Left ventricle myocardium superior (tissue), 1 donor: Measurements from ENCODE around the gene GSAP. TPM values are rescaled to one million over a fixed set of nuclear protein-coding genes. Genes with fewer than 3 reads are reported as not detected.
"Not testable (repeated sequence)": the region's sequence is repeated elsewhere in the genome, so short reads cannot be mapped to it uniquely, and the experiment has no call there.

Source experiments
- ATAC-seq: fragments of 200-7000 bp; cut with Tn5 transposase; one replicate; pipeline ENCODE4 v1.9.1; 2020; ENCODE audit warnings: mild to moderate bottlenecking, moderate library complexity
- DNase-seq: peaks from one replicate; pipeline ENCODE4 v3.0.0-alpha.2; 2020
- intact Hi-C: fragments of 100-400 bp; cut with micrococcal nuclease; formaldehyde crosslinking; loops from one replicate; pipeline ENCODE4 v1.11.0; 2022
- long read RNA-seq: library from polyadenylated mRNA; unstranded; transcript quantifications from one replicate; pipeline ENCODE4 v2.0.0, GENCODE V29; 2021
- total RNA-seq: library from RNA; stranded (reverse); fragmentation: NEBNext Ultra II Directional; extraction: Animal tissue kit (Norgen Biotek cat#: 25700); gene quantifications from one replicate; pipeline ENCODE4 v1.2.1, GENCODE V29; 2021
- donor health status: DM: no; HTN: yes; CAD: no; lungs with severe emphysema.

The GSAP gene, protein sequence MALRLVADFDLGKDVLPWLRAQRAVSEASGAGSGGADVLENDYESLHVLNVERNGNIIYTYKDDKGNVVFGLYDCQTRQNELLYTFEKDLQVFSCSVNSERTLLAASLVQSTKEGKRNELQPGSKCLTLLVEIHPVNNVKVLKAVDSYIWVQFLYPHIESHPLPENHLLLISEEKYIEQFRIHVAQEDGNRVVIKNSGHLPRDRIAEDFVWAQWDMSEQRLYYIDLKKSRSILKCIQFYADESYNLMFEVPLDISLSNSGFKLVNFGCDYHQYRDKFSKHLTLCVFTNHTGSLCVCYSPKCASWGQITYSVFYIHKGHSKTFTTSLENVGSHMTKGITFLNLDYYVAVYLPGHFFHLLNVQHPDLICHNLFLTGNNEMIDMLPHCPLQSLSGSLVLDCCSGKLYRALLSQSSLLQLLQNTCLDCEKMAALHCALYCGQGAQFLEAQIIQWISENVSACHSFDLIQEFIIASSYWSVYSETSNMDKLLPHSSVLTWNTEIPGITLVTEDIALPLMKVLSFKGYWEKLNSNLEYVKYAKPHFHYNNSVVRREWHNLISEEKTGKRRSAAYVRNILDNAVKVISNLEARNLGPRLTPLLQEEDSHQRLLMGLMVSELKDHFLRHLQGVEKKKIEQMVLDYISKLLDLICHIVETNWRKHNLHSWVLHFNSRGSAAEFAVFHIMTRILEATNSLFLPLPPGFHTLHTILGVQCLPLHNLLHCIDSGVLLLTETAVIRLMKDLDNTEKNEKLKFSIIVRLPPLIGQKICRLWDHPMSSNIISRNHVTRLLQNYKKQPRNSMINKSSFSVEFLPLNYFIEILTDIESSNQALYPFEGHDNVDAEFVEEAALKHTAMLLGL
- 7.8 TPM for total RNA-seq
- long read RNA-seq, transcript GSAP-201 (31 exons, 3,251 nt) = major isoform, 5 of 18 reads
- long read RNA-seq, partial matches to known transcripts = 8 of 18 reads
- long read RNA-seq, other reads (novel, unspliced or antisense) = 5 of 18 reads

DNA sequence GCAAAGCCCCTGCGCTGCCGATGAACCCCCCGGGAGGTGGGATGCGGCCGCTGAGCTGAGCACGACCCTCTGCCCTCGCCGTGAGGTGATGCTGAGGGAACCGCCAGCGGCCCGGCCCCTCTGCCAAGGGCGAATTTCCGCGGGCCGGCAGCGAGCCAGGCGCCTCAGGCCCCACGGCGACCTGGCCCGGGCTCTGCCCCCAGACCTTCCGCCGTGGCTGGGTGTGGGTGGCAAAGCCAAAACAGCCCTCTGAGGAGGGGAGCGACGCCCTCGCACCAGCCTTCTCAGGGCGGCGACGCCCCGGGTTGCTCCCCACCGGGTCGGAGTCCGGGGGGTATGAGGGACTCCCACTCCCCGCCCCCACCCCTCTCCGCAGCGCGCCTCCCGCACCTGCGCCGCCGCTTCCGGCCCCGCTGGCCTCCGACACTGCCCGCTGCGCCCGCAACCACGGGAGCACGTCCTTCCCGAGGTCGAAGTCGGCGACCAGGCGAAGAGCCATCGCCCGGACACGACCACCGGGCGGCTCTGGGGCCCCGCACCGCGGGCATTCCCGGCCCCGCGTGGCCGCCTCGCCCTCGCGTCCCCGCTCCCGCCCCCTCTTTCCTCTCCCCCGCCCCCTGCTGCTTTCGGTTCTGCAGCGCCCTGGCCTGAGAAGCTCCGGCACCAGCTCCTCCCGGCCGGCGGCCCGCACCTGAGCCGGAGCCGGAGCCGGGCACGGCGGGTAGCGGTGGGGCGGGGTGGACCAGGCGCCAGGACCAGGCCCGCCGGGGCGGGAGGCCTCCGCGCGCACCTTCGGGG is at the start of gene GSAP:
GSAP (minus strand) TSS at position 527 of the 798 bp plus-strand sequence; CDS start at position 499, 28 bp downstream.
- intact Hi-C loops = no loop called here
- ATAC-seq (peak; percentile 92), DNase-seq (peak; percentile 83)

DNA sequence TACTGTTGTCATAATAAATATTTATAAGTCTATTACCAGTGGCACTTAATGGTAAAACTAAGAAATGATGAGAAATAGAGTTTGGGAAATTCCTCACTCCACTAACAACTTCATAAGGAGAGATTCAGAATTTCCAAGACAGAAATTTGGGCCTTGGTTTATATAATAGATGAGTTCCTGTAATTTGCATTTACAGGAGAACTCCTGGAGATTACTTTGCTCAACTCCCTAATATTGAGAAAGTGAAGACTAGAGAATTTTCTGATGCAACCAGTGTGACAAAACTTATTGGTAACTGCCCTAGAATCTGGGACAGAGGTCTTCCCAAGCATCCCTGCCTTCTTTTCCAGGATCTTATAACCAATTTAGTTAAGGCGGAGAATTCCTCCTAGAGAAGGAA is 49.1 kb upstream of the GSAP start:
- no peak for ATAC-seq
- intact Hi-C loops = no loop called here

DNA sequence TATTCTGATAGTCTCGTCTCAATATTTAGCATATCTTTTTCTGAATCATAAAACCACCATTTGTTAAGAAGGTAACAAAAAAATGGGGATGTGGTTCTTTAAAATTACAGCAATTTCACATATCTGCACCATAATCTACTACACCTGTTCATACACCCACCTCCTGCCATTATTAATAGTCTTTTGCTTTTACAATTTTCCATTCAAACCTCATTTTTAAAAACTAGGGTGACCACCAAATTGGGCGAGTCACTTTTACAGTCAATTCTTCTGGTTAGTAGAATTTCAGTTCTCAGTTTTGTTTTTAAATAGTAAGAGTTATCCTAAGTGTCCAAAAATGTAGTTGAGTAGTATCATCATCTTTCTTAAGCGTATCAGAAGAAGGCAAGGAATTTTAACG is 48.4 kb upstream of the GSAP start:
- ATAC-seq (no peak), DNase-seq (no peak)
- intact Hi-C loops = no loop called here

More for the DNA sequence above, 49.1 kb upstream of the GSAP start:
- DNase-seq = no peak

DNA sequence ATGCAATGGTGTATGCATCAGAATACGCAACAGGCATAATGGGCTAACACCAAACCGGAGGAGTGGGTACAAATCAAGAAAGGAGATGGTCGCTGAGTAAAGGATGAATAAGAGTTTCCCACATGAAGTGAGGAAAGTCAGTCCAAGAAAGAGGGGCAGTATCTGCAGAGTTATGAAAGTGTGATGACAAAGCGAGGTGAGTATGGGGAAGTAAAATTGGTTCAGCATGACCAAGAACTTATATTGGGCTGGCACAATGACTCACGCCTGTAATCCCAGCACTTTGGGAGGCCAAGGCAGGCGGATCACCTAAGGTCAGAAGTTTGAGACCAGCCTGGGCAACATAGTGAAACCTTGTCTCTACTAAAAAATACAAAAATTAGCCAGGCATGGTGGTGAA is 47.5 kb upstream of the GSAP start:
- ATAC-seq, intact Hi-C loops, DNase-seq: not testable (repeated sequence)

DNA sequence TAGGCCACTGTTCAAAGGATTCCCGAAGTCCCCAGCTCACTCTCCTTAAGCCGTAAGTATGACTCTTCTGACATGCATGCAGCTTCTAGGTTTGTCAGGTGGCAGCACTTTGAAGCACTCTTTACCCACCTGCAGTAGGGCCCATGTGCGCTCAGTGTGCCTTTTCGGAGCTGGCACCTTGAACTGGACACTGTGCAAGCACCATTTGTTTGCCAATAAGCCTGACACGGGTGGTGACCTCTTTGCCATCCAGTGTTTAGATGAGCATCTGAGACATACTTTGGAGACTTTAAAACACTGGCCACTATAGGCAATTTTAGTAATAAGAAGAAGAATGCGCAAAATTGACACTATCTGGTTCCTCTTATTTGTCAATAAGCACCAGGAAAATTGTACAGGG is 45.7 kb upstream of the GSAP start:
- no peak for ATAC-seq
- intact Hi-C loops = no loop called here

DNA sequence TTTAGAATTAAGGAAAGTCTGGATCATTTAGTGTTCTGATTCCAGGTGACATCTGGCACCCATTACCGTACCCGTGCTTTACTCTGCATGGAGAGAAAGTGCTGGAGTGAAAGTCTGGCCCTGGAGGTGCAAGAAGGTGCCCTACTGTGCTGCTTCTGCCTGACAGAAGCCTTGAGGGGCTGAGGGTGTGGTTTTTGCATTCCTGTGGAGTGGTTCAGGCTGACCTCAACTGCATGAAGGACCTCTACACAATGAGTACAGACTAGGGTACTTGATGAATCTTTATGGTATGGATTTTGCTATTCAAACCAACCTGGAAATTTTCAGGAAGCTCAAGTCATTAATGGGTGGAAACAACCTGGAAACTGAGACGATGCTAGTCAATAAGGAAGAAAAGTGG is 45.1 kb upstream of the GSAP start:
- DNase-seq (no peak), ATAC-seq (no peak)
- intact Hi-C loops = no loop called here

More for the DNA sequence above, 45.7 kb upstream of the GSAP start:
- no peak for DNase-seq

DNA sequence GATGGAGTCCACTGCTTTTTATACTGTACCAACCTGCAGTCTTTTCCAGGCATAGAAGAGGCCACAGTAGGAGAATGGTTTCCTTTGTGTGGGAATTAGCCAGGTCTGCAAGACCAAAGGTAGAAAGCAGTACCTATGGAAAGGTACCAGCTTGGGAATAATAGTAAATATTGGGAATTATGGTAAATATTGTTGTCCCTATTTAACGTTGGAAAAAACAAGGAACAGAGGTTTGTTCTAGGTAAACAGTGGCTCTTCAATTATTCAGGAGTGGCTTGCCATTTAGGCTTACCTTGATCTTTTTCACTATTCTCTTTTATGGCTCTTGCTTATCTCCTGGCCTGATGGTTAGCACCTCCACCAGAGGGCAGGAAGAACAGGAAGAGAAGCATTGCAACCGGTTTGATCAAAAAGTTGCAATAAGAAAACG is 43.9 kb upstream of the GSAP start:
- DNase-seq (no peak), ATAC-seq (no peak)

DNA sequence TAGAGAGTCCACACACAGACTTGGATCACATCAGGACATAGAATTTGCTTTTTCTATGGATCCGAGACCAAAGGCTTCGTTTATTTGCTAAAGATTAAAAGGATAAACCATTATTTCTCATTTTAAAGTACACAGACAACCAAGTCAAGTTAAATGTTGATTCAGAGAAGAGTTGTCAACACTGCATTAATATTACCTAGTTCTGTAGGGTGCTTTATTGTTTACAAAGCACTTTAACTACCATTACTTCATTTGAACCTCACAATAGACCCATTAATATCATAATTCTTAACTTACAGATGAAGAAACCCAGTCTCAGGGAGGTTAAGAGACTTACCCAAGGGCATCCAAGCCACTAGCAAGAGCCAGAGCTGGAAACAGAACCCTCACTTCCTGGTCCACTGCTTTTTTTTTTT is 43.2 kb upstream of the GSAP start:
- DNase-seq = no peak
- intact Hi-C loops = no loop called here
- ATAC-seq = no peak

More for the DNA sequence above, 43.9 kb upstream of the GSAP start:
- intact Hi-C loops = no loop called here

DNA sequence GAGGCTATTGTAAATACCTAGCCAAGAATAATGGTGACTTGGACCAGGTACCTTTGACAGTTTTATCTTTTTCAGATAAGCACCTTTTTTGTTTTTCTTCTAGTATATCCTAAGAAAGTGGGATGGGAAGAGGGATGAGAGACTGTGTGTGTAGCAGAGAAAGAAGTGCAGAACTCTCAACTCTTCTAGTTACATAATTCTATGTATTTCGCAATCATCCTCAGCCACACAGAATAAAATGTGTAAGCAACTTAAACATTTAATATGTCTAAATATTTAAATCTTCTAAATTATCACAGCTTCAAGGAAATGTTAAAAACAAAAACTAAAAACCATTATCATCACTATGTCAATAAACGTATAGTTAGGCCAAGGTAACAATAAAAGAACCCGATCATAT is 42.6 kb upstream of the GSAP start:
- DNase-seq (no peak), ATAC-seq (no peak)
- intact Hi-C loops = no loop called here

DNA sequence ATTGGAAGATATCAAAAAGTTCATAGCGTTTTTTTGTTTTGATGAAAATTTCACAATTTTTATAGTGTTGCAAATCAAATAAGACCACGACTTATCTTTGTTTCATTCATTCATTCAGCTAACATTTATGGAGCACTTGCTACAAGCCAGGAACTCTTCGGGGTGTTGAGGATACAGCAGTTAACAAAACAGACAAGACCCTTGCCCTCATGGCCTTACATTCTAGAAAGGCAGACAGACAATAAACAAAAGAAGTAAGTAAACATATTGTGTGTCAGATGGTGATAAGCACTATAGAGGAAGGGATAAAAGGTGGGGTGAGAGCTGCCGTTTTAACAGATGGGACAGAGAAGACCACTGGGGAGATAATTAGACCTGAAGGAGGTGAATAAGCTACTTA is 41.6 kb upstream of the GSAP start:
- intact Hi-C loops = no loop called here
- no peak for DNase-seq
- no peak for ATAC-seq

DNA sequence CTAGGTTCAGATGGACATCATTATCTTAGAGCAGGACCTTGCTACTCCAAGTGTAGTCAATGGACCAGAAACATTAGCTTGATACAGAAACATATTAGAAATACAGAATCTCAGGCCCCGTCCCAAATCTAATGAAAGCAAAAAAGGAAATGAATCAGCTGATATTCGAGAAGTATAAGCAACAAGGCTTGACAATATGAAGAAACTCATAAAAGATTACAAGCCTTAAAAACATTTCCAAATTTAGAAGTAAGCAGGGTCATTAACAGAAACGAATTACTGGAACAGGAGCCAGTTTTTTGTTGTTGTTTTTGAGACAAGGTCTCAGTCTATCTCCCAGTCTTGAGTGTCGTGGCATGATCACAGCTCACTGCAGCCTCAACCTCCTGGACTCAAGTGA is 40.5 kb upstream of the GSAP start:
- intact Hi-C loops = no loop called here
- DNase-seq = no peak
- ATAC-seq = no peak

DNA sequence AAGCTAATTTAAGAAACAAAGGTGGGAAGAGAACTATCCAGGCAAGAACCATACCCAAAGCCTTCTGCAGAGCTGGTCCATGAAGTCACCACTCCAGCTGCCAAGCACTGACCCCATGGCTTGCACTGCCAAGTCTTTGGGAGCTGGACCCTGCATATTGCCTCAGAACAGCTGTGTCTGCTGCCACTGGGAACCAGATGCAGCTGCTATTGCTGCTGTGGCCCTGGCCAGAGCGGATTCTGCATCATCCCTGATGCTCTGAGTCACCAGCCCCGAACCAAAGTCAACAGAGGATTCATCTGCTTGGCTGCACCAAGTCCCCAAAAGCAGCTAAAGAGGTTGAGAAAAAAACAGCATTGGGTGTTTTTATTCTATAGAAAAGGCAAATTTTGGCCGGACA is 39.2 kb upstream of the GSAP start:
- DNase-seq = peak; percentile 63
- intact Hi-C loops = no loop called here
- peak; percentile 90 for ATAC-seq

DNA sequence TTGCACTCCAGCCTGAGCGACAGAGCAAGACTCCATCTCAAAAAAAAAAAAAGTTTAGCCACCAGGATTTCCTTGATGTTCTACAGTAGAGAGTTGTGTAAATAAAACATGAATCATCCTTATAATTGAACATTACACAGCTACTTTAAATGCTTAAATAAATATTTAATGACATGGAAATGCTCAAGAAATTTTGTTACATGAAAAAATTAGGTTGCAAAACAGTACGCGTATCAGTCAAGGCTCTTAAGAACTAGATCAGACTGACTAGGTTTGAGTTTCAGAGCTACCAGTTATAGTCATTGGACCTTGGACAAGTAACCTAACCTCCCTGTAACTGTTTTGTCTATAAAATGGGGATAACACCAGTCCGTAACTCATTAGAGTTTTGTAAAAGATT is 38.7 kb upstream of the GSAP start:
- DNase-seq = no peak
- ATAC-seq = no peak
- intact Hi-C loops = no loop called here

DNA sequence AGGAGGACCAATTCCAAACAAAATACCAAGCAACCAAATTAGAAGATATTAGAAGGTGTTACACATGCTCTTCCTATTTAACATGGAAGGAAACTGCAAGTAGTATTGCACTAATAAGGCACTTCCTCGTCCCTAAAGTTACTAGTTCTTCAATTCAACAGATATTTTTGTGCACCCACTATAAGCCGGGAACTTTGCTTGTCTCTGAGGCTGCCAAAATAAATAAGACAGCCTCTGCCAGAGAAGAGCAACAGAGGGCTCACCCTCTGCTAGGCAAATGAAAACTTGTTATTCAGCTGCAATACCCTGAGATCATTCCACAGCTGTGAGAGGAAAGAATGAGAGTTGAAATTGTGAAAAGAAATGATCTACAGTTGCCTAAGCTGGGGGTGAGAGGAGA is 37.4 kb upstream of the GSAP start:
- intact Hi-C loops = no loop called here
- no peak for DNase-seq
- peak; percentile 86 for ATAC-seq

DNA sequence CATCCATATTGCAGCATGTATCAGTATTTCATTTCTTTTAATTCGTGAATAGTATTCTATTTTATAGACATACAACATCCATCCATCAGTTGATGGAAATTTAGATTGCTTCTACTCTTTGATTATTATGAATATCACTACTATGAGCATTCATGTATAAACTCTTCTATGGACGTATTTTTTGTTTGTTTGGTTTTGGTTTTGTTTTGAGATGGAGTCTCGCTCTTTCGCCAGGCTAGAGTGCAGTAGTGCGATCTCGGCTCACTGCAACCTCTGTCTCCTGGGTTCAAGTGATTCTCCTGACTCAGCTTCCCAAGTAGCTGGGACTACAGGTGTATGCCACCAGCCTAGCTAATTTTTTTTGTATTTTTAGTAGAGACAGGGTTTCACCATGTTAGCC is 35.8 kb upstream of the GSAP start:
- intact Hi-C loops, DNase-seq, ATAC-seq: not testable (repeated sequence)

DNA sequence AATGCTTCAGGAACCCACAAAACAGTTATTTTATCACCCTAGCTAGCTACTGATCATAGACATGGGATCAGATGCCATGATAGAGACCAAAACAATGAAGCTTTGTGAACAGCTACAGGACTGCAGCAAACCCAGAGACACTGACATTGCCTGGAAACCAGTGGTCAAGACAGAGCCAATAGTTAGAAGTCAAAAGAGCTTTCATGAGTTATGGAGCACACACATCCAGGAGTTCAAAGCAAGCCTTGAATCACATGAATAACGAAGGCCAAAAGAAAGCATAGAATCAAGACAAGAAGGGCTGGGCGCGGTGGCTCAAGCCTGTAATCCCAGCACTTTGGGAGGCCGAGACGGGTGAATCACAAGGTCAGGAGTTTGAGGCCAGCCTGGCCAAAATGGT is 34.5 kb upstream of the GSAP start:
- intact Hi-C loops = no loop called here
- no peak for DNase-seq
- no peak for ATAC-seq

DNA sequence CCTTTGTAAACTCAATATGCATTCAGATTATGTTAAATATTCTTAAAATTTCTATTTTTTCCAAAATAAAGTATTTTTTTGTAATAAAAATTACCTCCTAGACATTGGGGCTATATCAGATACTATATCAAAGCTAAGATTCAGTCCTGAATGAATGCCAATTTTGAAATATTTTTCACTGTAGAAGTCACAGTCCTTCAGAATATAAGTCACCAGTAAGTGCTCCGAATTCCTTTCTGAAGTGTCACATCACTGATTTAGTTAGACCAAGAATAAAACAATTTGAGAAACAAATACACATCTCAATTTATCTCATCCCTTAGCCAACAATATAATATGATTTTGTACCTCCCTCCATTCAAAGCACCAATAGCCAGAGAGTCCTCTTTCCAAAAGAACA is 33.9 kb upstream of the GSAP start:
- intact Hi-C loops = no loop called here
- ATAC-seq (no peak), DNase-seq (no peak)

DNA sequence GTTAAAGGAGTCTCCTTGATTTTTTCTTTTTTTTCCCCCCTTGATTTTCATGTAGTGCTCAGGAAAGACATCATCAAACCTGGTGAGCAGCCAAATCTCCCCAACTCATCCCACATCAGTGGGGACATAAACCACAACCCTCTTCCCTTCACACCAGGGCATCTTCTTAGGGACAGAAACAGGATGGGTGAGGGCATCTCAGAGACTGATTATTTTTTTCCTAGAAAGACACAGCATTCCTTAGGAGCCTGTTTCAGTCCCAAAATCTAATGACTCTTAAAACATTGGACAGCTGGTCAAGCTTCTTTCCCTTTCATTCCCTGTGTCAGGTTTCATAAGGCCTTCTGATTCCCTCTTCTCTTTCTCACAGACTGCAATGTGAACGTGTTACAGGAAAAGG is 31.5 kb upstream of the GSAP start:
- intact Hi-C loops = no loop called here
- DNase-seq = no peak
- ATAC-seq = no peak

DNA sequence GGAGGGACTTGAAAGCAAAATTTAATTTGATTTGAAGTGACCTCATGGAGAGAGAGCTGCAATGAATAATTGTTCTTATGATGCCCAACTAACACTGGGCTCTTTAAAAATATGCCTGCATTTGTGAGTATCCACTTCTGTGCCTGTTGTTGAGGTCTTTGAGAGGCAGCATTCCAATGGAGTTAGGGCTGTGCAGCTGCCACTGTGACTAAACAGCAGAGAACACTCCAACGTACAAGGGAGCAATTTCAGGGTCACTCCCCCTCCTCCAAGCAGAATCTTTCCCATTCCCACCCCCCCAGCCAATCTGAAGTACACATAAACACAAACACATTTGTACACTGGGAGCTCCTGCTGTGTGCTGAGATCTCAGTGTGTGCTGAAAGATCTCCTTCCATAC is 28.0 kb upstream of the GSAP start:
- intact Hi-C loops = no loop called here
- no peak for DNase-seq
- ATAC-seq = no peak
